DND-41 (cell line): ENCODE measurements around the gene CLNK.

Experiments
- ATAC-seq: fragments of 200-7000 bp; cut with Tn5 transposase; 3 replicates; pipeline ENCODE4 v1.9.1; 2021; ENCODE audit warnings: low read depth; ENCODE audit not compliant: insufficient read depth
- DNase-seq: peaks from one replicate; pipeline ENCODE4 v3.0.0-alpha.2; 2020
- H2AFZ ChIP-seq: 2 replicates; pipeline ENCODE4 v1.6.0; 2012; ENCODE audit warnings: low read depth, low read length
- H3K27ac ChIP-seq: 2 replicates; pipeline ENCODE4 v1.5.1; 2012; ENCODE audit warnings: low read length, inconsistent platforms
- H3K27me3 ChIP-seq: fragments of 200-600 bp; sonication (generic); 2 replicates; pipeline ENCODE4 v1.6.0; 2012; ENCODE audit warnings: low read length, mild to moderate bottlenecking, inconsistent platforms; ENCODE audit not compliant: insufficient read depth, poor library complexity
- H3K36me3 ChIP-seq: 2 replicates; pipeline ENCODE4 v1.5.1; 2012; ENCODE audit warnings: low read length, inconsistent platforms; ENCODE audit not compliant: insufficient read depth
- H3K4me1 ChIP-seq: 2 replicates; pipeline ENCODE4 v1.5.1; 2012; ENCODE audit warnings: mild to moderate bottlenecking, low read length; ENCODE audit not compliant: insufficient read depth
- H3K4me2 ChIP-seq: 2 replicates; pipeline ENCODE4 v1.6.0; 2012; ENCODE audit warnings: mild to moderate bottlenecking, moderate library complexity, low read length, inconsistent platforms; ENCODE audit not compliant: insufficient read depth
- H3K4me3 ChIP-seq, 2 experiments: fragments of 200-600 bp in 1 of 2; shearing (Covaris generic) in 1 of 2; 2 replicates each; pipeline ENCODE4 v1.5.1; 2012 to 2016; ENCODE audit warnings: inconsistent platforms in 2 of 2, low read length in 2 of 2, mild to moderate bottlenecking in 2 of 2, low read depth in 1 of 2, moderate library complexity in 1 of 2
- H3K79me2 ChIP-seq: 2 replicates; pipeline ENCODE4 v1.6.0; 2012; ENCODE audit warnings: low read length, inconsistent platforms; ENCODE audit not compliant: insufficient read depth
- H3K9ac ChIP-seq: 2 replicates; pipeline ENCODE4 v1.6.0; 2012; ENCODE audit warnings: low read depth, mild to moderate bottlenecking, inconsistent platforms, low read length, moderate library complexity
- H3K9me3 ChIP-seq: 2 replicates; pipeline ENCODE4 v1.5.1; 2012; ENCODE audit warnings: low read length, moderate library complexity, mild to moderate bottlenecking, inconsistent platforms; ENCODE audit not compliant: insufficient read depth, severe bottlenecking
- H4K20me1 ChIP-seq: 2 replicates; pipeline ENCODE4 v1.6.0; 2012; ENCODE audit warnings: low read length; ENCODE audit not compliant: insufficient read depth
- EZH2 ChIP-seq: IDR thresholded peaks from 3 replicates; pipeline ENCODE4 v1.6.1; 2012; ENCODE audit warnings: borderline replicate concordance, low read depth, mild to moderate bottlenecking, moderate library complexity, low read length, inconsistent platforms; ENCODE audit not compliant: severe bottlenecking
- TF ChIP-seq, protein P1 (sequence below): IDR thresholded peaks from 2 replicates; pipeline ENCODE4 v1.5.1; 2012; ENCODE audit warnings: borderline replicate concordance, low read length, moderate library complexity, mild to moderate bottlenecking; ENCODE audit not compliant: poor library complexity, severe bottlenecking; ENCODE audit errors: extremely low read depth

The CLNK gene

GRCh38 chr4:10577508-10578426 lies 106.8 kb downstream of the CLNK start:
- Histone ChIP-seq H3K9ac (no peak overlapping the region), H3K27ac (no peak overlapping the region), H3K4me3 (no peak overlapping the region), H3K36me3 (no peaks in the 10 kb centered on the region), H2AFZ (no peak overlapping the region), H3K27me3 (no peaks in the 10 kb centered on the region), H4K20me1 (no peaks in the 10 kb centered on the region), H3K79me2 (no peaks in the 10 kb centered on the region), H3K4me2 (no peak overlapping the region), H3K9me3 (no peaks in the 10 kb centered on the region), H3K4me1 (no peaks in the 10 kb centered on the region)
- no peak for TF ChIP-seq EZH2
- TF ChIP-seq, protein P1, sequence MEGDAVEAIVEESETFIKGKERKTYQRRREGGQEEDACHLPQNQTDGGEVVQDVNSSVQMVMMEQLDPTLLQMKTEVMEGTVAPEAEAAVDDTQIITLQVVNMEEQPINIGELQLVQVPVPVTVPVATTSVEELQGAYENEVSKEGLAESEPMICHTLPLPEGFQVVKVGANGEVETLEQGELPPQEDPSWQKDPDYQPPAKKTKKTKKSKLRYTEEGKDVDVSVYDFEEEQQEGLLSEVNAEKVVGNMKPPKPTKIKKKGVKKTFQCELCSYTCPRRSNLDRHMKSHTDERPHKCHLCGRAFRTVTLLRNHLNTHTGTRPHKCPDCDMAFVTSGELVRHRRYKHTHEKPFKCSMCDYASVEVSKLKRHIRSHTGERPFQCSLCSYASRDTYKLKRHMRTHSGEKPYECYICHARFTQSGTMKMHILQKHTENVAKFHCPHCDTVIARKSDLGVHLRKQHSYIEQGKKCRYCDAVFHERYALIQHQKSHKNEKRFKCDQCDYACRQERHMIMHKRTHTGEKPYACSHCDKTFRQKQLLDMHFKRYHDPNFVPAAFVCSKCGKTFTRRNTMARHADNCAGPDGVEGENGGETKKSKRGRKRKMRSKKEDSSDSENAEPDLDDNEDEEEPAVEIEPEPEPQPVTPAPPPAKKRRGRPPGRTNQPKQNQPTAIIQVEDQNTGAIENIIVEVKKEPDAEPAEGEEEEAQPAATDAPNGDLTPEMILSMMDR, result no peak
- ATAC-seq (no peak), DNase-seq (no peak)

- TF ChIP-seq, protein P1, result no peak
- TF ChIP-seq EZH2, result no peak
- Histone ChIP-seq H2AFZ (no peak overlapping the region), H3K4me1 (no peaks in the 10 kb centered on the region), H3K9ac (no peak overlapping the region), H3K9me3 (no peaks in the 10 kb centered on the region), H3K79me2 (no peaks in the 10 kb centered on the region), H3K4me2 (no peak overlapping the region), H3K4me3 (no peak overlapping the region), H3K36me3 (no peaks in the 10 kb centered on the region), H3K27ac (no peak overlapping the region), H4K20me1 (no peaks in the 10 kb centered on the region), H3K27me3 (no peaks in the 10 kb centered on the region)
- ATAC-seq, result no peak
- DNase-seq, result no peak
Measured at GRCh38 chr4:10577018-10577417, 107.5 kb downstream of the CLNK start.

- H3K27ac ChIP-seq, result no peak overlapping the region
- no peaks in the 10 kb centered on the region for H3K27me3 ChIP-seq
- TF ChIP-seq, protein P1, result no peak
- no peak for TF ChIP-seq EZH2
- no peaks in the 10 kb centered on the region for H3K36me3 ChIP-seq
- no peaks in the 10 kb centered on the region for H3K79me2 ChIP-seq
- H3K4me3 ChIP-seq, result no peak overlapping the region
- DNase-seq (no peak), ATAC-seq (no peak)
- no peaks in the 10 kb centered on the region for H3K9me3 ChIP-seq
- H2AFZ ChIP-seq, result no peak overlapping the region
- no peak overlapping the region for H3K9ac ChIP-seq
- no peaks in the 10 kb centered on the region for H4K20me1 ChIP-seq
- H3K4me2 ChIP-seq, result no peak overlapping the region
- no peaks in the 10 kb centered on the region for H3K4me1 ChIP-seq
Measured at GRCh38 chr4:10576236-10576635, 108.3 kb downstream of the CLNK start.
